Hypothalamus (tissue), 51 donors: Measurements from ENCODE around the gene MRPS35.
A peak's percentile ranks its signal among the peaks of the same experiment; 100 is the strongest.

ENCODE experiments used
- DNase-seq, 51 donors: peaks; one replicate each; lab custom pipeline; 2025; lab: John Stamatoyannopoulos, UW

MRPS35 gene

GRCh38 chr12:27710592-27711316, at the start of gene MRPS35:
MRPS35 (plus strand) TSS chr12:27710832; CDS start chr12:27710844, 12 bp downstream.
- DNase-seq: peak; percentile 59 to 95 (median 84)

GRCh38 chr12:27665704-27666103, 44.9 kb upstream of the MRPS35 start:
- no peak for DNase-seq

DNA sequence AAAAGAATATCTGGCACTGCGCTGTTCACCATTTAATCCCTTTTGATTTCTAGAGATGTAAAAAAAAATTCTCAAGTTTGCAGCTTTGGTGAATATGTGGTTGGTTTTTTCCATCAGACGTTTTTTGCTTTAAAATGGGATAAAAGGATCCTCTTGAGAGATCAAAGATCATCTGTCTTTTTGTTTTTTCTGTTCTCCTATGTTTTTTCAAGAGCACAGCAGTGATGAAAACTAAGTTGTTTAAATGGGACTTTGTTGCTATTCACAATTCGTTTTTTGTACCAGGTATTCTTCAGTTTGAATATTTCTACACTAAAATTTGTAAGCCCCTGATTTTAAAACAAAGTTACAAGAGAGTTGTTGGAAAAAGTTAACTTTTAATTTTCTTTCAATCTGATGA, 44.1 kb upstream of the MRPS35 start:
- DNase-seq: no peak

DNA sequence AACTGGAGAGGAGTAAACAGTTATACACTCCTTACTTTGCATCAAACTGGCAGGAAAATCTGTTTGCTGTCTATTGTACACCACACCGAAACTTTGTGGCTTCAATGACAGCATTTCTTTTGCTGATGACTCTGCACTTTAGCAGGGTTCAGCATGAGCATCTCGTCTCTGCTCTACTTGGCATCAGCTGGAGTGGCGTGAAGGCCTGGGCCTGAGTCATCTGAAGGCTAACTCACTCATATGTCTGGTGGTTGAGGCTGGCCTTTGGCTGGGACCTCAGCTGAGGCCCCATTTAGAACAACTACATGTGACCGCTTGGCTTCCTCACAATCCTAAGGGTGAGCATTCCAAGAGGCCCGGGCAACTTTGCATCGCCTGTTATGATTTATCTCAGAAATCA, 43.1 kb upstream of the MRPS35 start:
- DNase-seq: no peak

DNA sequence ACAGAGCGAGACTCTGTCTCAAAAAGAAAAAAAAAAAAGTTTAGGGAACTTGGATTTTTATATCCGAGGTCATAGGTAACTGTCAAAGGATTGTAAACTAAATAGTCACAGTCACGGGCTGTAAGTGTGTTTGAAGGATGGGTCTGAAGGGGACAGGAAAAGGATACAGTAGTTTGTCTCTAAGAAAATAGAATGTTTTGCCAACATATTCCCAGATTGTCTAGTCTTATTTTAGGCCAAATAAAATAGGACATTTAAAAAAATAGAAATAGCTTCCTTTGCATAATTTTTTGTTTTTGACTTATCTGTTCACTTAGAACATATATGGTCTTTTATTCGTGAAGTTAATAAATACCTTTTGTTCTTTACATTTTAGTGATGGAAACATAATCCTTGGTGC, 38.6 kb upstream of the MRPS35 start:
- no peak for DNase-seq

DNA sequence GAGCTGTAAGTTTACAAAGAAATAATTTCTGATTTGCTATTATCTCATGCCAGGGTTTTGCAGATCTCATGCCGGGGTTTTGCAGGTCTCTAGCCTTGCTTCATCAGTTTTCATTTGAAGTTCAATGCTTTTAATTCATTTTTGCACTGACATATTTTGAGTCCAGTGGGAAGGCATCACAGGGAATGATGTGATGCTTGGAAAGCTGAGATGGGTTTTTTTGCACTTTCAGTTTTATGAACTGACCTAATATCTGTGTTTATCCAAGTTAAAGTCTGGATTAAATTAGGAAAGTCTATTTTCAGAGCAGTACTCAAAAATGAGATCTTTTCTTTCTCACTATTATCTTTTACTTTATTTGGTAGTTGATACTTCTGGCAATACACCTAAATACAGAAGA, 38.0 kb upstream of the MRPS35 start:
- no peak for DNase-seq

DNA sequence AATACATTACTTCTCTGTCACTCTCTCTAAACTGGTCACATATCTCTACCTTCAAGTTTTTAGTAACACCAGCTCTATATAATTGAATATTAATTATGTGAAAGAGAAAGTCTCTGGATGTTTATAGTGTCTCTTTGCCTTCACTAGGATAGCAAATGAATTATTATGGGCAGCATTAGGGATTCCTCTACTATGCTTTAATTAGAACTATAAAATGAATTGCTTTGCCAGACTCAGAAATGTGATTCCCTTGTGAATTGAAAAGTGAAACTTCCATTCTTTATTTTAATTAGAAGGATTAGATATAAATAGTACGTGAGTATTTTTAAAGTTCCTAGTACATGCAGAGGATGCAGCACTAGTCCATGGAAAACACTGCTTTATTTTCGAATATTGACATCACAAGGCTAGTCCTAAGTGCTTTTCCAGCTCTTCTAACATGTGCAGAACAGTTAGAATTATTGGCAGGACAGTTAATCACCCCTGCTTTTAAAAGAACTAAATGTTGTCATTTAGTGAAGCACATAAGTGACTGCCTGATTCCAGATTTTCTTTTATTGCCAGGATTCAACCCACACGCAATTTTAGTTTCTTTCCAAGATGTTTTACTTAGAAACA, 37.4 kb upstream of the MRPS35 start:
- DNase-seq: no peak

GRCh38 chr12:27674989-27675388, 35.6 kb upstream of the MRPS35 start:
- DNase-seq: no peak

DNA sequence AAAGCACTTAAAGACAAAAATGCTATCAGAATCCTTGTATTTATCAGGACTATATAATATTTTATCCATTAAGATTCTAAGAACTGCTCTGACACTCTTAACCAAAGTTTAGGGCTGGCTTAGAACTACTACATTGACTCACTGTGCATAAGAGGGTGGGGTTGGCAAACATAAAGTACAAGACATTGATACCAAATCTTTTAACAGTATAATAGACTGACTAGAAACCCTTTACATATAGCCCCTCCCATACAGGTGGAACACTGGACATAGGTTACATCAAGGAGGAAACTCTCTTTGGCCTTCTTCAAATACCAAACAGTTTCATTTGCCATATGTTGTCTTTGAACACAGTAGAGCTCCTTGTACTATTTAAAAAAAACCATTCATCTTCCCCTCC, 30.0 kb upstream of the MRPS35 start:
- no peak for DNase-seq

- DNase-seq: no peak
These were observed 28.1 kb upstream of the MRPS35 start for GRCh38 chr12:27682534-27682933.

- DNase-seq: no peak
These were observed 25.4 kb upstream of the MRPS35 start for GRCh38 chr12:27685274-27685673.

DNA sequence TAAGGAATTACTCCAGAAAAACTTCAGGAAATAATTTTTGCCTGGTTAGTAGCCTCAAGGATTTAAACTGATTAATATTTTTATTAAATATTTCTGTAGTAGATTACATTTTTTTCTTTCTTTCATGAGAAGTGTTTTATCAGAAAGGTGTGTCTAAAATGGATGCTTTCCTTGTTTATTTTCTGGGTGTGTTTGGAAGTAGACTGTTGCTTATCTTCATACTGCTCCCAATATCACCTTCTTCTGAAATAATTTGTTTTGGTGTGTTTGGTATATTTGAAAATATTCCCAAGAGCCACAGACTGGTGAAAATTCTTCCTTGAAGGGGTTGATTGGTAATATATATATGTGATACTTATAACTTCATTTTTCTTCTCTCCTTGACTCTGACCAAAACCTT, 24.5 kb upstream of the MRPS35 start:
- DNase-seq: no peak

GRCh38 chr12:27688671-27689070, 22.0 kb upstream of the MRPS35 start:
- no peak for DNase-seq

- no peak for DNase-seq
These were observed 21.0 kb upstream of the MRPS35 start for GRCh38 chr12:27689558-27690180.

DNA sequence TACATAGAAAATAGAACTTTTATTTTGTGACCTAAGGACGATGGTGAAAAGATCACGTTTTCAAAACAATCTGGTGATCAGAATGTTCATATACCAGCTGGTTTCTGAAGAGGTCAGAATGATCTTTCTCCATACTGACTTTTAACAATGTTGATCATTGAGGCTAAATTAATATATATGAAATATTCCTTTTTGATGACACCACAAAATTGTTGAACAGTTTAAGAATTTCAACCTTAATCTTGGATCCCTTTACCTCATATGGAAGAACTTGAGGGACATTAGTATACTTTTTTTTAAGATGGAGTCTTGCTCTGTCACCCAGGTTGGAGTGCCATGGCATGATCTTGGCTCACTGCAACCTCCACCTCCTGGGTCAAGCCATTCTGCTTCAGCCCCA, 17.2 kb upstream of the MRPS35 start:
- no peak for DNase-seq

- no peak for DNase-seq
These were observed 14.9 kb upstream of the MRPS35 start for GRCh38 chr12:27695556-27696292.

DNA sequence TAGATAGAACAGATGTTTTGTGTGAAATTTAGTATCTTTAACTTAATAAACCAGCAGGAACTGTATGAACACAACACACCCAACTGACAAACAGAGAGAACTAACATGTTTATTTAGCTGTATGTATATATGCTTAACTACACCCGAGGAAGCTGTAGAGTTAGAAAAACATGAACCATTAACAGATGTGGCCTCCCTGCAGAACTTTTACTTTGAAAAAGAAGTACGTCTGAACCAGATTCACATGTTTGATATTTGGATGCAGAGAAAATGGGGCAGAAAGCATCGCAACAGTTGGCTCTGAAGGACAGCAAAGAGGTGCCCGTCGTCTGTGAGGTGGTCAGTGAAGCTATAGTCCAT, 14.4 kb upstream of the MRPS35 start, which contains the start of gene REP15:
REP15 (plus strand) TSS at position 155 of the 360 bp plus-strand sequence; CDS start at position 271, 116 bp downstream.
- DNase-seq: no peak

DNA sequence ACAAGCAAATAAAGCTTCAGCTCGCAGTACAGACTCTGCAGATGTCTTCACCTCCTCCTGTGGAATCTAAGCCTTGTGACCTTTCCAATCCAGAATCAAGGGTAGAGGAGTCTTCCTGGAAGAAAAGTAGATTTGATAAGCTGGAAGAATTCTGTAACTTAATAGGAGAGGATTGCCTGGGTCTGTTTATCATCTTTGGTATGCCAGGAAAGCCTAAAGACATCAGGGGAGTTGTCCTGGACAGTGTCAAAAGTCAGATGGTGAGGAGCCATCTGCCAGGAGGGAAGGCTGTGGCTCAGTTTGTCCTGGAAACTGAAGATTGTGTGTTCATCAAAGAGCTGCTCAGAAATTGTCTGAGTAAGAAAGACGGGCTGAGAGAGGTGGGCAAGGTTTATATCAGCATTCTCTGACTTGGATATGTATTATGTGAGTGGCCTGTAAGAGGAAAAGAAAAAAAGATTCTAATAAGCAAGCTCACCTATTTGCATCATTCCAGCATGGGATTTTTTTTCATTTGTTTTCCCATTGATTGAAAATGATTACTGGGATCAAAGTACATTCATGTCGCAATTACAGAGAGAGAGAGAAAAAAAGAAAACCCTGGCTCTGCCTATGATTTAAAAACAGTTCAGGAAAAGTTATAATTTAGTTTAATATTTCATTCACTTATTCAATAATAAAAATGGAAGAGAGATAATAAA, 13.6 kb upstream of the MRPS35 start:
- DNase-seq: no peak

GRCh38 chr12:27703720-27704452, 6.7 kb upstream of the MRPS35 start:
- peak in 30 of 51 donors; percentile 1 to 65 (median 21) for DNase-seq

DNA sequence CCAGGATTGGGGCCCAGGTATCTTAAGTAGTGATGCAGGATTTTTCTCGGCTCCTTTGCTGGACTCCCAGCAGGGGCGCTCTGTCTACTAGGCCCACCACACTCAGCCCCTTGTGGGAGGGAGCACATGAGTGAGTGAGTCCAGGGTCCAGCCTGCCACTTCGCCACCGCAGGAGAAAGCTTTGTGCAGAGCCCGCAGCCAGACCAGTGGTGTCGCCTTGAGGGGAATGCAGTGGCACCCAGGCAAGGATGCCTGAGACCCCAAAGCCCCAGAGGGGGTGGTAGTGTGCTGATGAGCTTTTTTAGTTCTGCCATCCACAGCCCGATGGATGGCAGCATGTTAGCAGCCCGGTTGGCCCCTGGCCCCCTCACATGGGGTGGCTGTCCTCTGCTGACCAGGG, 5.4 kb upstream of the MRPS35 start:
- DNase-seq: no peak
